IPS-20b (cell line): ENCODE results near the gene SNUPN.

Experiments used
- H3K27ac ChIP-seq: one replicate; pipeline ENCODE4 v1.5.1; 2013; ENCODE audit warnings: low read length
- H3K27me3 ChIP-seq: 2 replicates; pipeline ENCODE4 v1.6.1; 2013; ENCODE audit warnings: mild to moderate bottlenecking, low read length, inconsistent platforms; ENCODE audit not compliant: insufficient read depth
- H3K36me3 ChIP-seq: 2 replicates; pipeline ENCODE4 v1.6.1; 2013; ENCODE audit warnings: low read depth, mild to moderate bottlenecking, inconsistent platforms, low read length, moderate library complexity; ENCODE audit not compliant: insufficient read depth
- H3K4me1 ChIP-seq: 2 replicates; pipeline ENCODE4 v1.6.1; 2013; ENCODE audit warnings: mild to moderate bottlenecking, control low read depth, inconsistent platforms, low read length, moderate library complexity; ENCODE audit not compliant: insufficient read depth
- H3K4me3 ChIP-seq: 2 replicates; pipeline ENCODE4 v1.5.1; 2013; ENCODE audit warnings: mild to moderate bottlenecking, low read length, inconsistent platforms
- H3K9ac ChIP-seq: 2 replicates; pipeline ENCODE4 v1.6.1; 2013; ENCODE audit warnings: low read depth, mild to moderate bottlenecking, inconsistent platforms, low read length, moderate library complexity
- H3K9me3 ChIP-seq: 2 replicates; pipeline ENCODE4 v1.6.1; 2013; ENCODE audit warnings: mild to moderate bottlenecking, low read depth, low read length, inconsistent platforms; ENCODE audit not compliant: insufficient read depth

Gene SNUPN

DNA sequence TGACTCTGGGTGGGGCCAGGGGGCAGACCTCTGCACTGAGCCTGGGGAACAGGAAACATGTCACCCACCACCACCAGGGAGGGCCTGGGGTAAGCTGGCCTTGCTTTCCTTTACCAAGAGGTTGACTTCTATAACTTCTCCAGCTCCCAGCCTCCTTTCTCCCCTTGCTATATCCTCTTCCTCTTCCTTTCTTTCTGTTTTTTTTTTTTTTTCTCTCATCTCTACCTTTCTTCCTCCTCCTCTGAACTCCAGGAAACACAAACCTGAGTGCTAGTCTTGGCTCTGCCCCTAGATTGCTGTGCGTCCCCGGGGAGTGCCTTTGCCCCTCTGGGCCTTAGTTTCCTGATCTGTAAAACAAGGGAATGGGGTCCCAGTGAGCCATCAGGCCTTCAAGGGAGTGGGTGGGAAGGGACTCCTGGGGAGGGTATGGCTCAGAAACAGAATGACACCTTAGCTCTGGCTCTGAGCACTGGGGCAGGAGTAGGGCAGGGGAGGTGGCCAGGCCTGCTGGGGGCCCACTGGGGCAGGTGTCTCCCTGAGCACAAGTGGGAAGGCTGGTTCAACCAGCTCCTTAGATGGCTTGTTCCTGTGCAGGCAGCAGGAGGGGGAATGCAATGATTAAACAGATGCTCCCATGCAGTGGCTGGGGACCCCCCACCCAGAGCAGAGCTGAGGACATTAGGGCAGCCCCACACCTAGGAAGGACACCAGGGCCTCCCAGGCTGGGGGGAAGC lies 26.5 kb upstream of the SNUPN start:
- no peak overlapping the region for H3K27ac ChIP-seq

GRCh38 chr15:75650908-75651809 lies 25.6 kb upstream of the SNUPN start:
- Histone ChIP-seq H3K27me3 (peaks cover 11% of the 10 kb centered on the region), H3K9ac (no peak overlapping the region), H3K27ac (no peak overlapping the region), H3K9me3 (no peaks in the 10 kb centered on the region), H3K36me3 (peaks cover 20% of the 10 kb centered on the region), H3K4me3 (peak overlapping the region; percentile 44; the same call in 1 of the 2 replicates), H3K4me1 (peaks cover 17% of the 10 kb centered on the region)

More for the DNA sequence above, 26.5 kb upstream of the SNUPN start:
- Histone ChIP-seq H3K4me3 (peak overlapping the region; percentile 16; the same call in 1 of the 2 replicates), H3K4me1 (peaks cover 17% of the 10 kb centered on the region), H3K9ac (no peak overlapping the region), H3K27me3 (peaks cover 2% of the 10 kb centered on the region), H3K36me3 (peaks cover 26% of the 10 kb centered on the region), H3K9me3 (no peaks in the 10 kb centered on the region)

- H3K9ac ChIP-seq, result no peak overlapping the region
Measured at GRCh38 chr15:75649848-75650247, 24.3 kb upstream of the SNUPN start.

DNA sequence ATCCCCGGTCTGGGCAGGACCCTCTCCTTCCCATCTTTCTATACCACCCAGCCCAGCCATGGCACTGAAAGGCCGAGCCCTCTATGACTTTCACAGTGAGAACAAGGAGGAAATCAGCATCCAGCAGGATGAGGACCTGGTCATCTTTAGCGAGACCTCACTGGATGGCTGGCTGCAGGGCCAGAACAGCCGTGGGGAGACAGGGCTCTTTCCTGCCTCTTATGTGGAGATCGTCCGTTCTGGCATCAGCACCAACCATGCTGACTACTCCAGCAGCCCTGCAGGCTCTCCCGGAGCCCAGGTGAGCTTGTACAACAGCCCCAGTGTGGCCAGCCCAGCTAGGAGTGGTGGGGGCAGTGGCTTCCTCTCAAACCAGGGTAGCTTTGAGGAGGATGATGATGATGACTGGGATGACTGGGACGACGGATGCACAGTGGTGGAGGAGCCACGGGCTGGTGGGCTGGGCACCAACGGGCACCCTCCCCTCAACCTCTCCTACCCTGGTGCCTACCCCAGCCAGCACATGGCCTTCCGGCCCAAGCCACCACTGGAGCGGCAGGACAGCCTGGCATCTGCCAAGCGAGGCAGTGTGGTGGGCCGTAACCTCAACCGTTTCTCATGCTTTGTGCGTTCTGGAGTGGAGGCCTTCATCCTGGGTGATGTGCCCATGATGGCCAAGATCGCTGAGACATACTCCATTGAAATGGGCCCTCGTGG lies 23.7 kb upstream of the SNUPN start:
- Histone ChIP-seq H3K4me1 (peaks cover 17% of the 10 kb centered on the region), H3K27me3 (peaks cover 16% of the 10 kb centered on the region), H3K36me3 (peaks cover 20% of the 10 kb centered on the region), H3K9me3 (no peaks in the 10 kb centered on the region), H3K9ac (peak overlapping the region; percentile 99), H3K27ac (peak overlapping the region; percentile 95), H3K4me3 (peak overlapping the region; percentile 99)

More at GRCh38 chr15:75649848-75650247, 24.3 kb upstream of the SNUPN start:
- H3K4me3 ChIP-seq, result no peak overlapping the region
- H3K9me3 ChIP-seq, result no peaks in the 10 kb centered on the region
- H3K4me1 ChIP-seq, result peaks cover 17% of the 10 kb centered on the region
- peaks cover 20% of the 10 kb centered on the region for H3K36me3 ChIP-seq
- H3K27me3 ChIP-seq, result peaks cover 16% of the 10 kb centered on the region
- H3K27ac ChIP-seq, result no peak overlapping the region

- Histone ChIP-seq H3K27ac (peak overlapping the region; percentile 95), H3K9ac (peak overlapping the region; percentile 99), H3K9me3 (no peaks in the 10 kb centered on the region), H3K27me3 (peaks cover 16% of the 10 kb centered on the region), H3K4me3 (peak overlapping the region; percentile 99), H3K36me3 (peaks cover 17% of the 10 kb centered on the region), H3K4me1 (peaks cover 17% of the 10 kb centered on the region)
Measured at GRCh38 chr15:75648156-75649000, 22.9 kb upstream of the SNUPN start.

- H3K27ac ChIP-seq, result peak within 1 kb of the TSS; percentile 95
Measured at GRCh38 chr15:75647370-75648155, 22.0 kb upstream of the SNUPN start, which contains the start of gene SNX33. Gene SNX33 (plus strand): TSS chr15:75647912. CDS start chr15:75649103, 1,191 bp downstream.

DNA sequence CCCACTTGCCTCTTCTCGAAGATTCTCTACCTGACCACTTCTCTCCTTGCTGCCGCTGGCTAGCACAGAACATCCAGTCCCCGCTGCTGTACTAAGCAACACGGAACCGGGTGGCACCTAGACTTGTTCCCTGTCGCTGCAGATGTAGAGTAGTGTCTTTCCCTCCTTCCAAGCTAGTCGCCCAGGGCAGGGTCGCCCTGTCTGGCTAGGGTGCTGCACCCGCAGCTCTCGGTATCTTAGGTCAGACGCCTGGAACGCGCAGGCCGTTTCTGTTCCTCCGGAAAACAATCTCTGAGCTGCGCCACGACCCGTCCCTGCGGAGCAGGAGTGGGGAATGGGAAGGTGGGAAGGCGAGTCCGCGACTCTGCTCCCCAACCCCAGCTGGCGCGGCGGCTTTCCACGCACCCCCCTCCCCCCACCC lies 21.4 kb upstream of the SNUPN start:
- Histone ChIP-seq H3K4me1 (peaks cover 17% of the 10 kb centered on the region), H3K27me3 (peaks cover 16% of the 10 kb centered on the region), H3K27ac (no peak overlapping the region)

More at GRCh38 chr15:75647370-75648155, 22.0 kb upstream of the SNUPN start, which contains the start of gene SNX33:
- Histone ChIP-seq H3K9ac (peak within 1 kb of the TSS; percentile 99), H3K36me3 (peaks cover 17% of the 10 kb centered on the region), H3K9me3 (no peaks in the 10 kb centered on the region), H3K27me3 (peaks cover 16% of the 10 kb centered on the region), H3K4me1 (peaks cover 17% of the 10 kb centered on the region), H3K4me3 (peak within 1 kb of the TSS; percentile 99)

DNA sequence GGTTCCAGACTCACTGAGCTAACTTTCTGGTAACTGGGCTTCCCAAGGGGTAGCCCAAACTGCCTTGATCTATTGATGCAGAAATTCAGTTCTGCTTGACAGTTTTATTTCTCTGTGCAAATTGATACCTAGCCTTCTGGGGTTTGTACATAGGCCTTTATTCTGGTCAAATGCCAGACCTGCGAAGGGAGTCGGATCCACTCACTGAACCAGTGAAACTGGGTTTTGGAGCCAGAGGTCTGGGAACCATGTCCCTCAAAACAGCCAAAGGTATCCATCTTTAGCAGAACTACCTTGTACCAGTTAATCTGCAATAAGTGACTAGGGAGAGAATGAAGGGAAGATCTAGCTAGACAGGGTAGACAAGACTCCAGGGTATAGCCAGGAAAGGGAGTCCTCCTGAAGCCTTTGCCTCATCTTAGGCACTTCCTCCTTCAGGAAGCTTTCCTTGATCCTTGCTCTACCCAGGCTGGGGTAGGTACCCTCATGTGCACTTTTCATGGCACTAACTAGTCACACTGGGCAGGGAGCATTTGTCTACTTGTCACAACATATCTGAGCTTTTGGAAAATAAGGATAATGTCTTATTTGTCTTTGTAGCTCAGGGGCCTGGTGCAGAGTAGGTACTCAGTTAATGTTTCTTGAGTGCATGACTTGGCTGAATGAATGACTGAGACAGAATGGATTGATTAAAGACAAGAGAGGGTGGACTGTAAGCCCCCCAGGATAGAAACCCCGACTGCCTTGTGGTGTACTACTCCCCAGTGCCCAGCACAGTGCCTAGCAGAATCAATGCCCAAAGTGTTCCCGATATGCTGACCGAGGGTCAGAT lies 20.8 kb upstream of the SNUPN start:
- H3K4me1 ChIP-seq, result peaks cover 15% of the 10 kb centered on the region
- H3K36me3 ChIP-seq, result peaks cover 17% of the 10 kb centered on the region
- H3K9me3 ChIP-seq, result no peaks in the 10 kb centered on the region
- H3K9ac ChIP-seq, result peak overlapping the region; percentile 99; the same call in 1 of the 2 replicates
- peak overlapping the region; percentile 99 for H3K4me3 ChIP-seq
- H3K27ac ChIP-seq, result no peak overlapping the region
- H3K27me3 ChIP-seq, result peaks cover 16% of the 10 kb centered on the region

More for the DNA sequence above, 21.4 kb upstream of the SNUPN start:
- Histone ChIP-seq H3K4me3 (peak overlapping the region; percentile 99), H3K9me3 (no peaks in the 10 kb centered on the region), H3K36me3 (peaks cover 17% of the 10 kb centered on the region), H3K9ac (peak overlapping the region; percentile 99; the same call in 1 of the 2 replicates)

DNA sequence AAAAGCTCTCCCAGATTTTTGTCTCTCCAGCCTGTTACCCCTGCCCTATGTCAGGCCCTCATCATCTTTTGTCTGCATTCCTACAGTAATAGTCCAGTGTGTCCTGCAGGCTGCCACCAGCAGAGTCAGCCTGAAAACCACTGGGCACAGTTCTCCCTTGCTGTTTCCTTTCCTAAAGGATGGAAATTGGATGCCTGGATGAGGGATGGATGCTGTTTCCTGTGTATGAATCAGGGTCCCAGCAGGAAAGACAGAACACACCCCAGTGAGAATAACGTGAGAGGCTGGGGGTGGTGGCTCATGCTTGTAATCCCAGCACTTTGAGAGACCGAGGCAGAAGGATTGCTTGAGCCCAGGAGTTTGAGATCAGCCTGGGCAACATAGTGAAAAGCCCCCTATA lies 18.9 kb upstream of the SNUPN start:
- Histone ChIP-seq H3K9ac (no peak overlapping the region), H3K36me3 (no peaks in the 10 kb centered on the region), H3K4me1 (peaks cover 5% of the 10 kb centered on the region), H3K4me3 (no peak overlapping the region), H3K9me3 (no peaks in the 10 kb centered on the region), H3K27me3 (peaks cover 16% of the 10 kb centered on the region), H3K27ac (no peak overlapping the region)
